OCI-LY1 (cell line): ENCODE data around the gene VOPP1.
"Not testable (repeated sequence)": the region's sequence is repeated elsewhere in the genome, so short reads cannot be mapped to it uniquely, and the experiment has no call there.

Experiments
- H2AFZ ChIP-seq: fragments of 200-600 bp; sonication (generic), shearing (Covaris generic); 2 replicates; pipeline ENCODE4 v1.6.0; 2014; ENCODE audit warnings: antibody characterized with exemption, mild to moderate bottlenecking, low read length
- H3F3A ChIP-seq: fragments of 200-600 bp; sonication (generic), shearing (Covaris generic); 2 replicates; pipeline ENCODE4 v1.6.0; 2014; ENCODE audit warnings: mild to moderate bottlenecking, antibody characterized with exemption, low read length, moderate library complexity; ENCODE audit not compliant: insufficient read depth
- H3K27ac ChIP-seq: fragments of 200-600 bp; sonication (generic); 2 replicates; pipeline ENCODE4 v1.5.1; 2014; ENCODE audit warnings: low read length, mixed run types, mild to moderate bottlenecking, low read depth; ENCODE audit not compliant: poor library complexity, severe bottlenecking
- H3K27me3 ChIP-seq: fragments of 200-600 bp; sonication (generic); 2 replicates; pipeline ENCODE4 v1.6.0; 2014; ENCODE audit warnings: antibody characterized with exemption, mild to moderate bottlenecking, low read length, moderate library complexity; ENCODE audit not compliant: insufficient read depth
- H3K36me3 ChIP-seq: fragments of 200-600 bp; sonication (generic); 2 replicates; pipeline ENCODE4 v1.6.1; 2014; ENCODE audit warnings: mild to moderate bottlenecking, antibody characterized with exemption, low read length, moderate library complexity, mixed read lengths; ENCODE audit not compliant: insufficient read depth
- H3K4me1 ChIP-seq: fragments of 200-600 bp; sonication (generic); 2 replicates; pipeline ENCODE4 v1.5.1; 2014; ENCODE audit warnings: mild to moderate bottlenecking, low read length, moderate library complexity; ENCODE audit not compliant: insufficient read depth, severe bottlenecking
- H3K4me2 ChIP-seq: fragments of 200-600 bp; sonication (generic), shearing (Covaris generic); 2 replicates; pipeline ENCODE4 v1.6.1; 2014; ENCODE audit warnings: low read length
- H3K4me3 ChIP-seq: fragments of 200-600 bp; sonication (generic); 2 replicates; pipeline ENCODE4 v1.5.1; 2014; ENCODE audit warnings: low read length, low read depth, mild to moderate bottlenecking, mixed read lengths; ENCODE audit not compliant: poor library complexity, severe bottlenecking
- H3K79me2 ChIP-seq: fragments of 200-600 bp; shearing (Covaris generic); 2 replicates; pipeline ENCODE4 v1.6.1; 2016; ENCODE audit warnings: mixed run types, low read length, mixed read lengths; ENCODE audit not compliant: insufficient read depth
- H3K9ac ChIP-seq: fragments of 200-600 bp; sonication (generic), shearing (Covaris generic); 2 replicates; pipeline ENCODE4 v1.6.1; 2014; ENCODE audit warnings: mild to moderate bottlenecking, low read length, mixed read lengths
- H3K9me2 ChIP-seq: fragments of 200-600 bp; sonication (generic), shearing (Covaris generic); 2 replicates; pipeline ENCODE4 v1.6.1; 2014; ENCODE audit warnings: low read depth, mild to moderate bottlenecking, low read length, mixed read lengths
- H3K9me3 ChIP-seq: fragments of 200-600 bp; shearing (Covaris generic); 2 replicates; pipeline ENCODE4 v1.6.1; 2014; ENCODE audit warnings: low read length, mixed read lengths
- H4K20me1 ChIP-seq: fragments of 200-600 bp; sonication (generic), shearing (Covaris generic); 2 replicates; pipeline ENCODE4 v1.6.0; 2016; ENCODE audit warnings: mild to moderate bottlenecking, low read length; ENCODE audit not compliant: insufficient read depth
- EZH2 ChIP-seq: fragments of 200-600 bp; sonication (generic), shearing (Covaris generic); IDR thresholded peaks from 2 replicates; pipeline ENCODE4 v1.8.0; 2017; ENCODE audit warnings: borderline replicate concordance, mixed run types, mild to moderate bottlenecking, antibody characterized with exemption, low read length, moderate library complexity, mixed read lengths
- TF ChIP-seq, protein P1 (sequence below): fragments of 200-600 bp; sonication (generic), shearing (Covaris generic); IDR thresholded peaks from 2 replicates; pipeline ENCODE4 v1.5.1; 2017; ENCODE audit warnings: mild to moderate bottlenecking, antibody characterized with exemption, low read length, moderate library complexity, mixed read lengths

Gene VOPP1

DNA sequence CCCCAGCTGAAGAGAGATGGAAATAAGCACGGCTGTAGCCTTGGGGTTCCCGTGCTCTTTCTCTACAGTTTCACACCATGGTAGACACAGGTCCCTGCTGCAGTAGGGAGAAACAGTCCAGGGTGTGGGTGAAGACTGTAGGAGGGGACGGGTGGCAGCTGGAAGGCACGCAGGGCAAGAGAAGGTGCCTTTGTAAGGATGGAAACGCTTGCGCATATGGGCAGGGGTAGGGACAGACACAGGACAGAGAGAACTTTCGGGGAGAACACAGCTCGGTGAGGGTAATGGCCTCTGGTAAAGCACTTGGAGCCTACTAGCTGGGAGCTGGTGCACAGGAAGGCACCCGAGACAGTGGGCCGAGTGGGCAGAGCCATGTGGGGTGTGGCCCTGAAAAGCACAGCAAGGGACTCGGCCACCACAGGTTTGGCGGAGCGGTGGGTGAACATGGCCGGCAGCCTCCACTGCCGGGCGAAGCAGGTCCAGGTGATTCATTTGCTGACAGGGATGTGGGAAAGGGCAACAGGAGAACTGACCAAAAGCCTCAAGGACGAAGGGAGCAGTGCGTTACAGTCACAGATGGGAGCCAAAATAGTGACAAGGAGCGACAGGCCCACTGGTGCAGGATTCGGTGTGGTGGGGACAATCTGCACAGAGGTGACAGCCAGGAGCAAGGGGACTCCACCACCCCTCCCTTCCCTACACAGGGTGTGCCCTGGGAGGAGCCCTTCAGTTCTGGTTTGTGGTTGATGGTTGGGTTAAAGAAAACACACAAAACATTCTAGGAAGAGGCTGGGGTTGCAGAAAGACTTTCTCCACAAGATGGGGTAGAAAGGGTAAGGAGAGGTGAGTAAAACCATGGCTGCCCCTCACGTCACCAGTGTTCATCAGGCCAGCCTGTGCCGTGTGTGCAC lies 97.1 kb downstream of the VOPP1 start:
- TF ChIP-seq EZH2: no peak
- TF ChIP-seq, protein P1, sequence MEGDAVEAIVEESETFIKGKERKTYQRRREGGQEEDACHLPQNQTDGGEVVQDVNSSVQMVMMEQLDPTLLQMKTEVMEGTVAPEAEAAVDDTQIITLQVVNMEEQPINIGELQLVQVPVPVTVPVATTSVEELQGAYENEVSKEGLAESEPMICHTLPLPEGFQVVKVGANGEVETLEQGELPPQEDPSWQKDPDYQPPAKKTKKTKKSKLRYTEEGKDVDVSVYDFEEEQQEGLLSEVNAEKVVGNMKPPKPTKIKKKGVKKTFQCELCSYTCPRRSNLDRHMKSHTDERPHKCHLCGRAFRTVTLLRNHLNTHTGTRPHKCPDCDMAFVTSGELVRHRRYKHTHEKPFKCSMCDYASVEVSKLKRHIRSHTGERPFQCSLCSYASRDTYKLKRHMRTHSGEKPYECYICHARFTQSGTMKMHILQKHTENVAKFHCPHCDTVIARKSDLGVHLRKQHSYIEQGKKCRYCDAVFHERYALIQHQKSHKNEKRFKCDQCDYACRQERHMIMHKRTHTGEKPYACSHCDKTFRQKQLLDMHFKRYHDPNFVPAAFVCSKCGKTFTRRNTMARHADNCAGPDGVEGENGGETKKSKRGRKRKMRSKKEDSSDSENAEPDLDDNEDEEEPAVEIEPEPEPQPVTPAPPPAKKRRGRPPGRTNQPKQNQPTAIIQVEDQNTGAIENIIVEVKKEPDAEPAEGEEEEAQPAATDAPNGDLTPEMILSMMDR: no peak
- H3K4me1 ChIP-seq: peaks cover 5% of the 10 kb centered on the region
- no peak overlapping the region for H3K4me3 ChIP-seq
- no peak overlapping the region for H3K4me2 ChIP-seq
- no peaks in the 10 kb centered on the region for H3K79me2 ChIP-seq
- H3K9me2 ChIP-seq: no peaks in the 10 kb centered on the region
- no peaks in the 10 kb centered on the region for H3K27me3 ChIP-seq
- H3K36me3 ChIP-seq: peaks cover 69% of the 10 kb centered on the region
- H3K27ac ChIP-seq: no peak overlapping the region
- H3K9ac ChIP-seq: no peak overlapping the region
- H3K9me3 ChIP-seq: no peaks in the 10 kb centered on the region
- no peaks in the 10 kb centered on the region for H3F3A ChIP-seq
- no peak overlapping the region for H2AFZ ChIP-seq
- no peaks in the 10 kb centered on the region for H4K20me1 ChIP-seq

DNA sequence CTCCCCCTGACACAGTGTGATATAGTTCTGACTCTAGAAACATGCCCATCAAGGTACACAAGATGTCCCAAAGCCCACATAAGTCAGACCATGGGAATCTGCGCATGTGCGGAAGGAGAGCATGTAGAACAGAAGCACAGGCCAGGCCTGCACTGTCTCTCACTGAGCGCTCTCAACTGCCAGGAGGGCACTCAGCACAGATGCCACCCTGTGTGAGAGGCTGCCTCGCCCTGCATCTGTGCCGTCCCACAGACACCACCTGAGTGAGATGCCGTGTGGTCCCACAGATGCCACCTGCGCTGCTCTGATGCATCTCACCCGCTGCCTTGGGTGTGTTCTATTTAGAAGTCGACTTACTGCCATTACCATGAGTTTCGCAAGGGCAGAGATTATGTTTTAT lies 98.4 kb downstream of the VOPP1 start:
- H3K79me2 ChIP-seq: no peaks in the 10 kb centered on the region
- no peak overlapping the region for H2AFZ ChIP-seq
- no peak overlapping the region for H3K4me2 ChIP-seq
- H3K9me2 ChIP-seq: no peaks in the 10 kb centered on the region
- peaks cover 18% of the 10 kb centered on the region for H3K4me1 ChIP-seq
- peaks cover 75% of the 10 kb centered on the region for H3K36me3 ChIP-seq
- no peaks in the 10 kb centered on the region for H4K20me1 ChIP-seq
- H3F3A ChIP-seq: no peaks in the 10 kb centered on the region
- H3K27me3 ChIP-seq: no peaks in the 10 kb centered on the region
- TF ChIP-seq, protein P1: no peak
- TF ChIP-seq EZH2: no peak
- no peak overlapping the region for H3K9ac ChIP-seq
- H3K4me3 ChIP-seq: no peak overlapping the region
- H3K9me3 ChIP-seq: no peaks in the 10 kb centered on the region
- H3K27ac ChIP-seq: peak overlapping the region; percentile 29

GRCh38 chr7:55472928-55473725 lies 99.2 kb downstream of the VOPP1 start:
- no peaks in the 10 kb centered on the region for H3K79me2 ChIP-seq
- TF ChIP-seq, protein P1: no peak
- TF ChIP-seq EZH2: no peak
- H3K9me3 ChIP-seq: no peaks in the 10 kb centered on the region
- no peaks in the 10 kb centered on the region for H3K27me3 ChIP-seq
- peaks cover 18% of the 10 kb centered on the region for H3K4me1 ChIP-seq
- H3K4me2 ChIP-seq: no peak overlapping the region
- H3K4me3 ChIP-seq: no peak overlapping the region
- no peaks in the 10 kb centered on the region for H4K20me1 ChIP-seq
- H3K9ac ChIP-seq: no peak overlapping the region
- H3K36me3 ChIP-seq: peaks cover 76% of the 10 kb centered on the region
- H2AFZ ChIP-seq: no peak overlapping the region
- H3K27ac ChIP-seq: no peak overlapping the region
- no peaks in the 10 kb centered on the region for H3K9me2 ChIP-seq
- no peaks in the 10 kb centered on the region for H3F3A ChIP-seq

GRCh38 chr7:55472406-55472805 lies 99.9 kb downstream of the VOPP1 start:
- H3K9ac ChIP-seq, H3K4me3 ChIP-seq, H3K4me2 ChIP-seq, H3F3A ChIP-seq, H3K9me3 ChIP-seq, H3K27ac ChIP-seq, H3K79me2 ChIP-seq, H3K9me2 ChIP-seq, H3K27me3 ChIP-seq, H2AFZ ChIP-seq, H4K20me1 ChIP-seq: not testable (repeated sequence)
- Histone ChIP-seq H3K4me1 (peaks cover 18% of the 10 kb centered on the region), H3K36me3 (peaks cover 75% of the 10 kb centered on the region)

DNA sequence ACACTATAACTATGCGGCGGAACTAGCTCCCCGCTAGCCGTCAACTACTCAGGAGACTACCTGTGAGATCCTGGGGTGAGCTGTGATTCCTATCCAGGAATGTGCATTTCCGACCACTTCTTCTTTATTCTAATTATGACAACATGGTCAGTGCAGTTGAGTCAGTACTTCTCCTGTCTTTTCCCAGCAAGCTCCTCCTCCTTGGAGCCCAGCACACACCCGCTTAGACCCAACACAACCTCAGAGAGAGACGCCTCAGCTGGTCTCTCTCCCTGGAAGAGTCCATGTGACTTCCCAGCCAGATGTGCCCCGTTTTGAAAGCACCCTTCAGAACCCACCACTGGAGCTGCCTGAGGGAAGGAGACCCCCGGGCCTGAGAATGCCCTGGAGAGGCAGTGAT lies 100.7 kb downstream of the VOPP1 start:
- H3K9me3 ChIP-seq, H2AFZ ChIP-seq, H3K4me2 ChIP-seq, H3K4me3 ChIP-seq, H3K9me2 ChIP-seq, H3K9ac ChIP-seq, H3F3A ChIP-seq, H4K20me1 ChIP-seq, H3K79me2 ChIP-seq, H3K27ac ChIP-seq, H3K27me3 ChIP-seq: not testable (repeated sequence)
- Histone ChIP-seq H3K4me1 (peaks cover 18% of the 10 kb centered on the region), H3K36me3 (peaks cover 75% of the 10 kb centered on the region)
